Lower leg skin (tissue), 4 donors: Measurements from ENCODE around the gene VPS41. TPM values are rescaled to one million over a fixed set of nuclear protein-coding genes. Genes with fewer than 3 reads are reported as not detected.

Experiments
- DNase-seq, 2 donors: peaks; one replicate each; pipeline ENCODE4 v3.0.0-alpha.2; 2019; ENCODE audit warnings: low spot score in 2 of 2
- H3K4me3 ChIP-seq: fragments of 200-600 bp; sonication (generic); 2 replicates; pipeline ENCODE4 v1.5.1; 2017; ENCODE audit warnings: mild to moderate bottlenecking, low read depth; ENCODE audit not compliant: poor library complexity, severe bottlenecking
- POLR2A ChIP-seq, 2 donors: fragments of 450-650 bp; IDR thresholded peaks; one replicate each; pipeline ENCODE4 v1.6.1; 2016 to 2017; ENCODE audit warnings: antibody characterized with exemption in 2 of 2, mild to moderate bottlenecking in 1 of 2, moderate library complexity in 1 of 2
- WGBS, 2 donors: methylation state at CpG; one replicate each; pipeline ENCODE4 v1.1.5; 2018; 5-methylcytosine and 5-hydroxymethylcytosine counted together
- intact Hi-C: fragments of 100-400 bp; cut with DNase I; formaldehyde crosslinking; loops from one replicate; pipeline ENCODE4 v1.15.0; 2023; ENCODE audit warnings: low total_unique reads
- total RNA-seq, 4 donors: library from RNA; depleted of rRNA; stranded (reverse); fragments of >200 nt; gene quantifications; one replicate each; pipeline ENCODE4 v1.1.0, GENCODE V29; 2016
- TF ChIP-seq, protein P1 (sequence below), 3 donors: fragments of 450-650 bp; IDR thresholded peaks; one replicate each; pipeline ENCODE4 v1.5.1; 2016; ENCODE audit warnings: antibody characterized with exemption in 3 of 3, mild to moderate bottlenecking in 3 of 3, moderate library complexity in 2 of 3

The VPS41 gene
- total RNA-seq, 4 donors from 2014 or later = 37.8 to 47.7 (median 41.0) TPM

DNA sequence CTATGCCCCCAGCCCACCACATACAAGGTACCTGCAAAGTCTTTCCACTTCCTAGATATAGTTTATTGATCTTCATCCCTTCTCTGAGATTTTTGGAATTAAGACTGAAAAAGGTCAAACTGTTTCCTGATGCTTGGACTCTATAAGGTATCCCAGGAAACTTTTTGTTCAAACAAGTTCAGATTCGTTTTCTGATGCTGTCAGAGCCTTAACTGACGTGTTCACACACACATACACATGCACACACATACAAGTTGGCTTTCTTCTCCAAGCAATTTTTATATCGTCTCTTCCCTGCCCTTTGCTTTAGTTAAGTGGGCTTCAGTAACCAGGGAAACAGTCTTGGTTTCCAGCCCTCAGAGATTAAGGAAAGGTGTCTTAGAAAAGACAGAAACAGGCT, 11.7 kb upstream of the VPS41 start:
- DNase-seq = no peak
- H3K4me3 ChIP-seq = no peak overlapping the region
- intact Hi-C loops = no loop called here
- TF ChIP-seq POLR2A (IDR thresholded peaks at IDR 0.05) = no peak
- TF ChIP-seq, protein P1, sequence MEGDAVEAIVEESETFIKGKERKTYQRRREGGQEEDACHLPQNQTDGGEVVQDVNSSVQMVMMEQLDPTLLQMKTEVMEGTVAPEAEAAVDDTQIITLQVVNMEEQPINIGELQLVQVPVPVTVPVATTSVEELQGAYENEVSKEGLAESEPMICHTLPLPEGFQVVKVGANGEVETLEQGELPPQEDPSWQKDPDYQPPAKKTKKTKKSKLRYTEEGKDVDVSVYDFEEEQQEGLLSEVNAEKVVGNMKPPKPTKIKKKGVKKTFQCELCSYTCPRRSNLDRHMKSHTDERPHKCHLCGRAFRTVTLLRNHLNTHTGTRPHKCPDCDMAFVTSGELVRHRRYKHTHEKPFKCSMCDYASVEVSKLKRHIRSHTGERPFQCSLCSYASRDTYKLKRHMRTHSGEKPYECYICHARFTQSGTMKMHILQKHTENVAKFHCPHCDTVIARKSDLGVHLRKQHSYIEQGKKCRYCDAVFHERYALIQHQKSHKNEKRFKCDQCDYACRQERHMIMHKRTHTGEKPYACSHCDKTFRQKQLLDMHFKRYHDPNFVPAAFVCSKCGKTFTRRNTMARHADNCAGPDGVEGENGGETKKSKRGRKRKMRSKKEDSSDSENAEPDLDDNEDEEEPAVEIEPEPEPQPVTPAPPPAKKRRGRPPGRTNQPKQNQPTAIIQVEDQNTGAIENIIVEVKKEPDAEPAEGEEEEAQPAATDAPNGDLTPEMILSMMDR (IDR thresholded peaks at IDR 0.05) = no peak
- WGBS, 2 donors = 58 to 65% methylated on average over 3 of the region's 3 CpGs

GRCh38 chr7:38916396-38916795, 7.4 kb upstream of the VPS41 start:
- DNase-seq = no peak
- TF ChIP-seq, protein P1 (IDR thresholded peaks at IDR 0.05) = no peak
- TF ChIP-seq POLR2A (IDR thresholded peaks at IDR 0.05) = no peak
- H3K4me3 ChIP-seq = no peak overlapping the region
- intact Hi-C loops = no loop called here
- WGBS, 2 donors = 79 to 89% methylated on average over 1 of the region's 1 CpG

DNA sequence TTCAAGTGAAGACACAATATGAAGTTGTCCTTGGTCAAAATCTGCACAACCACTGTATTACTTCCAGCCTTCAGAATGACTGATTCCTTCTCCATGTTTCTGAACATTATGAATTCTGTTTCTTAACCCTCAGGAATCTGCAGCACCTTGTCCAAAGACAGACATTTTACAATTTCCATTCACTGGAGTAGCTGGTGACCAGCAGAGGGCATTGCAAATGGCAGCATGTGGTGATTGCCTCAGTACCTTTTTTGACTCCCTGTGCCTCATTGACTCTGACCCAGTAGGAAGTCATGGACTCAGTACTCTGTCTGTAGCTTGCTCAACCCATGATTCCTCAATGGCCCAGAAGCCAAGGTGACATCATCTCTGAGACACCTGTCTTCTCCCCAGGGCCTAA, 879 bp upstream of the VPS41 start:
- H3K4me3 ChIP-seq = no peak overlapping the region
- TF ChIP-seq, protein P1 (IDR thresholded peaks at IDR 0.05) = no peak
- TF ChIP-seq POLR2A (IDR thresholded peaks at IDR 0.05) = no peak
- no peak for DNase-seq
- intact Hi-C loops = no loop called here

DNA sequence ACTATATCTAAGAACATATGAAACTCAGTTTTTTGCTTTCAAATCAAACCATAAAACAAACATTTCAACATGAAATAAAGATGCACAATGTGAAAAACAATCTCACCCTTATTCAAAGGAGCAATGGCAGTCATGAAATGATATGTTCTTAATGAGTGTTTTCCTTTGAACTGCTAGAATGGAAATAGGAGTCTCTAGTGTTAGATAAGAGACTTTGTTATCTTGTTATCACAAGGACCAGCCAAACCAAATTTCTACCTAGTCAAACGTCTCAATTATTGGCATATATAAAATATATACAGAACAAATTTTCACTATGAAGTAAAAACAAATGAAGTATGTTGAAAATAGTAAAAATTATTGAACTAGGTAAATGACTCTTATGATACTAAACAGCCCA, 1.2 kb downstream of the VPS41 start:
- TF ChIP-seq, protein P1 (IDR thresholded peaks at IDR 0.05) = no peak
- no peak for TF ChIP-seq POLR2A (IDR thresholded peaks at IDR 0.05)
- 25 to 38% methylated on average over 1 of the region's 1 CpG for WGBS, 2 donors
- H3K4me3 ChIP-seq = no peak overlapping the region
- intact Hi-C loops = no loop called here
- DNase-seq = no peak

GRCh38 chr7:38907066-38907465, 1.9 kb downstream of the VPS41 start:
- intact Hi-C loops = no loop called here
- no peak overlapping the region for H3K4me3 ChIP-seq
- no peak for DNase-seq
- TF ChIP-seq, protein P1 (IDR thresholded peaks at IDR 0.05) = no peak
- no peak for TF ChIP-seq POLR2A (IDR thresholded peaks at IDR 0.05)
- 79 to 89% methylated on average over 3 of the region's 3 CpGs for WGBS, 2 donors

- H3K4me3 ChIP-seq = no peak overlapping the region
- intact Hi-C loops = no loop called here
- TF ChIP-seq, protein P1 (IDR thresholded peaks at IDR 0.05) = no peak
- TF ChIP-seq POLR2A (IDR thresholded peaks at IDR 0.05) = no peak
- DNase-seq = no peak
- 82 to 87% methylated on average over 3 of the region's 3 CpGs for WGBS, 2 donors
These were observed 3.8 kb downstream of the VPS41 start for GRCh38 chr7:38905056-38905759.
